Suppressor macrophage treated with lipopolysaccharide for 1 hour (primary cell): ENCODE results near the gene EML6.

Source experiments
- DNase-seq, 3 donors: peaks; one replicate each; pipeline ENCODE4 v3.0.0-alpha.2; 2020 to 2022

EML6 gene

GRCh38 chr2:54889053-54889452 is 165.6 kb downstream of the EML6 start:
- DNase-seq, result no peak

DNA sequence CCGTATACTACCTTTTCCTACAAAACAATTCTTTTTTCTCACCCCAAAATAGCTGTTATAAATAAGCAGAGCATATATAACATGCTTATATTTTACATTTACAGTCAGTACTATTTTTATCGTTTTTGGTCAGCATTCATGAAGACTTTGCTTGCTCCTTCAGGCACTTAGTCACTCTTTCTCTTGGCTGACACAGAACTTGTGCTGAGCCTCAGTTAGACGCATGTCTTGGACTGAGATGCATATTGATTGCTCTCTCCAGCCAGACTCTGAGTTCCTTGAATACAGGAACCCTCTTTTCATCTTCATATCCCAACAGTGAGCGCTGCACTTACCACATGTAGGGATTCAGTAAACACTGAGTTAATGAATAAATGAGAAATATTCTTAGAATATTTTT is 168.4 kb downstream of the EML6 start:
- no peak for DNase-seq

GRCh38 chr2:54894467-54894866 is 171.0 kb downstream of the EML6 start:
- DNase-seq, result no peak

DNA sequence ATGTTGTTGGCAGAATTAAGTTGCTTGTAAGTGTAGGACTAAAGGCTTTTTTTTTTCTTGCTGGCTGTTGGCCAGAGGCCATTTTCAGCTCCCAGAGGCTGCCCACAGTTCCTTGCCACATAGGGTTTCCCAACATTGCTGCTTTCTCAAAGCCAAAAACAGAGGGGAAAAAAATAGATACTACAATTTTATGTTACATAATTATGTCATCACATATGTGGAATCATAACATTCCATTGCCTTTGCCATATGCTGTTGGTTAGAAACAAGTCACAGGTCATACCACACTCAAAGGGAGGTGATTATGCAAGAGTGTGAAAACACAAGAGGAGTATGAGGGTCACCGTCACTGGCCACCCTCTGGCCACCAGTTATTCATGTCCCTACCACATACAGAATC is 172.3 kb downstream of the EML6 start:
- peak; percentile 25 to 36 (median 28) for DNase-seq

GRCh38 chr2:54897420-54898310 is 174.2 kb downstream of the EML6 start:
- no peak for DNase-seq

GRCh38 chr2:54898456-54899226 is 175.2 kb downstream of the EML6 start:
- no peak for DNase-seq

DNA sequence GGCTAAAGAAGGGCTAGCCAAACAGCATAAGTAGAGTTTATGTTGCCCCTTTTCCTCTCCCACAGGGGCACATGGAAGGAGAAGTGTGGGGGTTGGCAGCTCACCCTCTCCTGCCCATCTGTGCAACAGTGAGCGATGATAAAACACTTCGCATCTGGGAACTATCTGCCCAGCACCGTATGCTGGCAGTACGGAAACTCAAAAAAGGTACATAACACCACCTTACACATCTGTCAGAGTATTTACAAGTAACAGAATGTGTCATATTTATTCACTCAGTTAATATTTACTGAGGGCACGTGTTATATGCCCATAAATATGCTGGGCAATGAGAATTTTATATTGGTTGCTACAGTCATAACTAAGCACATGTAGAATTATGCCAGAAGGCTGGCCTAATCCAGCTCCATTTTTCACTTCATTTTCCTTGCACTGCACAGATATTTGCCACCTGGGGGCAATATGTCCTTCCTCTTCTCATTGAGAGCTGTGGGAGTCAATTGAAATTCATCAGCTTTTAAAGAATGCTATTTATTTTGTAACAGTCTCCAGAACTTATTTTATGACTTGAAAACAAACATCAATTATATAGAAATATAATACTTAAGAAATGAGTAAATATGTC is 176.2 kb downstream of the EML6 start:
- DNase-seq, result peak; percentile 52 to 61 (median 54)

GRCh38 chr2:54901224-54901986 is 177.9 kb downstream of the EML6 start:
- no peak for DNase-seq

DNA sequence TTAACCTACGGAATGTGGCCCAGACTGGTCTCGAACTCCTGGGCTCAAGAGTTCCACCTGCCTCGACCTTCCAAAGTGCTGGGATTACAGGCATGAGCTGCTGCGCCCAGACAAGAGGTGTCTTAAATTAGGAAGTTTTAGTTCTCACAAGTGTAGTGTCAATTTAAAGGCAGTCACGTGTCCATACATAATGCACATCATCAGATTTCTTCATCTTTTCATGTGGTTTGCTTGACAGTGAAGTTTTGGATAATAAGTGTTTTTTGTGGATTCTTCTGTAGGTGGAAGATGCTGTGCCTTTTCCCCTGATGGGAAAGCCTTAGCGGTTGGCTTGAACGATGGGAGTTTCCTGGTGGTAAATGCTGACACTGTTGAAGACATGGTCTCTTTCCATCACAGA is 179.3 kb downstream of the EML6 start:
- no peak for DNase-seq

GRCh38 chr2:54903736-54904554 is 180.5 kb downstream of the EML6 start:
- peak; percentile 89 to 96 (median 95) for DNase-seq

GRCh38 chr2:54904836-54905235 is 181.4 kb downstream of the EML6 start:
- no peak for DNase-seq

DNA sequence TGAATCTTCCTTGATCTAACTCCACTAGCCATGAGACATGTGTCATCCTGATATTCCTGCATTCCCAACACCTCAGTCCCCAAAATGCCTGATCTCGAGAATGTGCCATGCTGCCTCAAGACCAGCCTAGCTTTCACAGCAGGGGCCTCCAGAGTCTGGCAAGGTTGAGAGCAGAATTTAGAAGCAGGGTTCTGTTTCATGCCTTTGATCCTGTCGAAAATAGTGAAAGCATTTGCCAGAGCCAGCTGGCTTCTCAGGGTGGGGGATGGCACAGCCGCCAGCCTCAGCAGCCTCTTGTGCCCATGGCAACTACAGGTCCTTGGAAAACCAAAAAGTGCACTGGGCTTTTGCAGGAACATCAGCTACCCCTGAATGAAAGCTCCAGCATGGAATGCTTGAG is 183.3 kb downstream of the EML6 start:
- no peak for DNase-seq

GRCh38 chr2:54907663-54908062 is 184.2 kb downstream of the EML6 start:
- DNase-seq, result no peak

DNA sequence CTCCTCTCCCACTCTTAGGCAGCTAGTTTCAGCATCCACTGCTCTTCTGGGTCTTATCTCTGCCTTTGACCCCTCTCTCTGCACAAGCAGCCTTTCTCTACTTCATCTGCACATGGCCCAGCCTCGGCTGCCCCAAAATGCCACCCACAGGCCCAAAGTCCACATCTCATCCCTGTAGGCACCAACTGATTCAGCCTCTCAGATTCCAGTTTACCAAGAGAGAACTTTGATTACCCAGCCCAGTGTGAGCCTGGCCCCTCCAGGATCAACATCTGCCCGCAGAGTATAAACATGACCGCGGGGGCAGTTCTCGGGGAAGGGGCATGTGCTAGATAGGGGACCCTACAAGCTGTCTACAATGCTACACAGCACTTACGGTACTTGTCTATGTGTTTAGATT is 185.1 kb downstream of the EML6 start:
- no peak for DNase-seq

DNA sequence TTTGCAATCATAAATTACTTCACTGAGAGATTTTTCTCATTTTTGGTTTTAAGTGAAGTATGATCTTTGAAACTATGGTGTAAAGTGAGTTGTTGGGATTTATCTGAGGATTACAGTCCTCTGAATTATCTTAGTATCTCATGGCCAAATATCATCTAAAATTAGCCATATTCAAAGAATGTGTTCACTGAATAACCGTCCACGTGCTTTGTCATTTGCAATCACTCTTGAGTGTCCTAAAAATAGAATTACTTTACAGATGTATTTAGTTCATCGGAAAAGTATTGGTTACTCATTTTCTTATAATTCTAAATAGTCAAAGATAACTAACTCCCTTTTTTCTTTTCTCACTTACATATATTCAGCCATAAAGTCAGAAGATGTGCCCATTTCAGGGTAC is 185.5 kb downstream of the EML6 start:
- DNase-seq, result no peak

DNA sequence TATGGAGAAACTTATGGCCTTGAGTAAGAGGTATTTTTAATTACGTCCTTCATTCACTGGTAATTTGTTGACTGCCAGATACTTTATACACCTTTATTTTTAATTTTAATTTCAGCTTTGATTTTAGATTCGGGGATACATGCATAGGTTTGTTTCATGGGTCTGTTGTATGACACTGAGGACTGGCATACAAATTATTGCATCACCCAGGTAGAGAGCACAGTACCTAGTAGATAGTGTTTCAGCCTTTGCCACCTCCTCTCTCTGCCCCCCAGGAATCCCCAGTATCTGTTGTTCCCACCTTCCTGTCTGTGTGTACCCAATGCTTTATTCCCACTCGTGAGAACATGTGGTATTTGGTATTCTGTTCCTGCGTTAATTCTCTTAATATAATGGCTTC is 188.8 kb downstream of the EML6 start:
- DNase-seq, result no peak

DNA sequence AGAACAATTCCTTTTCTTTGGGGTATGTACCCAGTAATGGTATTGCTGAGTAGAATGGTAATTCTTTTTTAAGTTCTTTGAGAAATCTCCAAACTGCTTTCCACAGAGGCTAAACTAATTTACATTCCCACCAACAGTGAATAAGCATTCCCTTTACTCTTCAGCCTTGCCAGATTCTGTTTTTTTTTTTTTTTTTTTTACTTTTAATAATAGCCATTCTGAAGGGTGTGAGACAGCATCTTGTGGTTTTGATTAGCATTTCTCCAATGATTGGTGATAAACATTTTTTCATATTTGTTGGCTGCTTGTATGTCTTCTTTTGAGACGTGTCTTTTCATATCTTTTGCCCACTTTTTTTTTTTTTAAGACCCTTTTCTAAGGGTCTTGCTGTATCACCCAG is 189.4 kb downstream of the EML6 start:
- no peak for DNase-seq

DNA sequence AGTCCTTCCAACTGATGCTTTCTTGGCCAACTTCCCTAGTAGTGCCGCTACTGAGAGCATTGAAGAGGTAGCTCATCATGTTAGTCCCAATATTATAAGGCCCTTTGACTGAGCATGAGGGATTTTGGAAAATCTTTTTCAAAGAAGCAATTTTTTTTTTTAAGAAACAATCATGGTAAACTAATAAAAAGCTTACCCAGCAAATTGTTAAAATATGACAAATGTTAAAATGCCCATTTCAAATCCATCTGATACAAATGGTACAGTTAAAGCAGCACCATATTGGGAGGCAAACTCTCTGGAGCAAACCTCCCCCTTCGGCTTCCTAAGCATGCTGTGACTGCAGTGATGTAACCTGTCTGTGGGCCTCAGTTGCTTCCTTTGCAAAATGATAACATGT is 191.2 kb downstream of the EML6 start:
- DNase-seq, result no peak

DNA sequence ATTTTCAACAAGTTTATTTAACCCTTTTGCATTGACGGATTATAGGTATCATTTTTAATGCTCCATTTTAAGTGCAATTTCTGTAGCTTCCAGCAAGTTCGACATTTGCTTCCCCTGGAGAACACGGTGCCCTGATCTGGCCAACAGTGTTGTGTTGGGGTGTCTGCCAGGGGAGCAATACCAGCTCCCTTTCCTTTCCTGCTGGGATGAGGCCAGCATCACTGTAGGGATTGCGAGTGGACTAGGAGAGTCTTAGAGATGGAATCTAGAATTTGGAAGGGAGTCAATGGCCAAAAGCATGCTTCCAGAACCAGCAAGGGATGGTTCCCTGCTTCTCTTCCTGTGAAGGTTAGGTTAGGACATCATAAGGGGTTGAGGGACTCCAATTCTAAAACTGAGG is 191.6 kb downstream of the EML6 start:
- no peak for DNase-seq

DNA sequence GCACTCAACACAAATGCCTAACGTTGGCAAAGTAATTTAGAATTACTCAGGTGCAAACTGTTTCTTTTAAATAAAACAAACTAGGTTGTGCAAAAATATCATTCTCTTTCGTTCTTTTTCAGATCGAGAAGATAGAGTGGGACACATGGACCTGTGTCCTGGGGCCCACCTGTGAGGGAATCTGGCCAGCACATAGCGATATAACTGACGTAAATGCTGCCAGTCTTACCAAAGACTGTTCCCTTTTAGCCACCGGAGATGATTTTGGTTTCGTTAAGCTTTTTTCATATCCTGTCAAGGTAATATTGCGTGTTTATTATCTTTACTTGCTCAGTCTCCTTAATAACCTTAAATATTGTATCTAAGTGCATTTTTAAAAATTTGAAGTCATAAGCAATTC is 193.2 kb downstream of the EML6 start:
- no peak for DNase-seq

- DNase-seq, result no peak
These were observed 195.3 kb downstream of the EML6 start for GRCh38 chr2:54918647-54919280.

GRCh38 chr2:54920660-54921059 is 197.2 kb downstream of the EML6 start:
- DNase-seq, result no peak
